A549 (cell line): ENCODE results near the gene CMPK2. TPM values are rescaled to one million over a fixed set of nuclear protein-coding genes. Genes with fewer than 3 reads are reported as not detected.

ENCODE experiments used
- ATAC-seq, 2 experiments: fragments of 200-7000 bp in 1 of 2; fragments of >200 bp in 1 of 2; cut with Nextera tagmentation in 1 of 2; cut with Tn5 transposase in 1 of 2; 3 replicates each; pipeline versions ENCODE4 v1.8.0 to v1.9.1; 2018 to 2020; ENCODE audit warnings: mild to moderate bottlenecking in 1 of 2, moderate library complexity in 1 of 2
- CTCF ChIA-PET: fragments of 300-600 bp; sonication (Branson Sonifier 250); formaldehyde crosslinking; extraction: SDS; loops from one replicate; lab custom pipeline; 2021; ENCODE audit warnings: antibody characterized with exemption, inconsistent platforms; lab: Yijun Ruan, JAX
- POLR2A ChIA-PET: fragments of 350-600 bp; formaldehyde crosslinking; extraction: SDS; loops from one replicate; lab custom pipeline; 2021; ENCODE audit warnings: antibody characterized with exemption, inconsistent platforms; lab: Yijun Ruan, JAX
- DNase-seq, 2 experiments: peaks; one replicate each; pipeline versions ENCODE4 v3.0.0 to v3.0.0-alpha.2; 2011 to 2016; ENCODE audit warnings: low read depth in 1 of 2, low spot score in 1 of 2
- FAIRE-seq: peaks from 2 replicates; lab custom pipeline; 2011; peaks lifted over from hg19 to GRCh38; lab: Jason Lieb, UNC
- H3K27ac ChIP-seq, 2 experiments: fragments of >200 bp; sonication (Bioruptor Twin); formaldehyde crosslinking; 3 replicates each; pipeline ENCODE4 v1.5.1; 2016 to 2017
- H3K4me1 ChIP-seq: fragments of >200 bp; sonication (Bioruptor Twin); formaldehyde crosslinking; 3 replicates; pipeline ENCODE4 v1.6.1; 2016
- H3K4me2 ChIP-seq: fragments of >200 bp; sonication (Bioruptor Twin); formaldehyde crosslinking; 3 replicates; pipeline ENCODE4 v1.6.1; 2016
- H3K4me3 ChIP-seq: fragments of >200 bp; sonication (Bioruptor Twin); formaldehyde crosslinking; 3 replicates; pipeline ENCODE4 v1.5.1; 2016
- H3K9me3 ChIP-seq: fragments of >200 bp; sonication (Bioruptor Twin); formaldehyde crosslinking; 3 replicates; pipeline ENCODE4 v1.6.1; 2016
- BHLHE40 ChIP-seq: IDR thresholded peaks from 2 replicates; pipeline ENCODE4 v1.6.1; 2012; ENCODE audit warnings: low read depth, low read length, inconsistent platforms
- CBX2 ChIP-seq: fragments of 200-600 bp; sonication (generic); IDR thresholded peaks from 2 replicates; pipeline ENCODE4 v1.6.1; 2016; ENCODE audit warnings: low read depth, mild to moderate bottlenecking, borderline replicate concordance
- CBX8 ChIP-seq: fragments of 200-600 bp; sonication (generic); IDR thresholded peaks from 2 replicates; pipeline ENCODE4 v1.6.1; 2016
- CHD2 ChIP-seq: fragments of 150-350 bp; IDR thresholded peaks from 2 replicates; pipeline ENCODE4 v1.6.1; 2014; ENCODE audit warnings: low read length; ENCODE audit not compliant: partially characterized antibody
- CHD4 ChIP-seq: fragments of 200-600 bp; sonication (generic); IDR thresholded peaks from 2 replicates; pipeline ENCODE4 v1.6.1; 2016; ENCODE audit warnings: antibody characterized with exemption, mild to moderate bottlenecking, borderline replicate concordance
- EP300 ChIP-seq, 2 experiments: fragments of >200 bp; sonication (Bioruptor Twin); formaldehyde crosslinking; IDR thresholded peaks; 2 replicates in 1 of 2; 3 replicates in 1 of 2; pipeline ENCODE4 v1.6.1; 2016 to 2017
- ESRRA ChIP-seq: fragments of 150-350 bp; IDR thresholded peaks from 2 replicates; pipeline ENCODE4 v1.6.1; 2014; ENCODE audit warnings: mild to moderate bottlenecking, low read length, borderline replicate concordance
- FOSB ChIP-seq: fragments of 250-450 bp; sonication (Bioruptor Pico); IDR thresholded peaks from 2 replicates; pipeline ENCODE4 v1.5.0; 2020; ENCODE audit warnings: mild to moderate bottlenecking, moderate library complexity
- HEYL ChIP-seq: fragments of 250-450 bp; sonication (Bioruptor Pico); IDR thresholded peaks from 2 replicates; pipeline ENCODE4 v1.8.0; 2021; ENCODE audit warnings: mild to moderate bottlenecking, moderate library complexity
- HOXA7 ChIP-seq: fragments of 250-450 bp; sonication (Bioruptor Pico); IDR thresholded peaks from 2 replicates; pipeline ENCODE4 v1.5.0; 2020; ENCODE audit warnings: mild to moderate bottlenecking, moderate library complexity
- HOXB13 ChIP-seq: fragments of 250-450 bp; sonication (Bioruptor Pico); IDR thresholded peaks from 2 replicates; pipeline ENCODE4 v1.5.0; 2020; ENCODE audit warnings: low read depth, mild to moderate bottlenecking, moderate library complexity
- JUNB ChIP-seq: fragments of >200 bp; sonication (Bioruptor Twin); formaldehyde crosslinking; IDR thresholded peaks from 2 replicates; pipeline ENCODE4 v1.6.1; 2016
- KDM5A ChIP-seq: fragments of 200-600 bp; sonication (generic); IDR thresholded peaks from 2 replicates; pipeline ENCODE4 v1.6.1; 2016; ENCODE audit warnings: antibody characterized with exemption, mild to moderate bottlenecking
- MAFK ChIP-seq: fragments of 450-650 bp; IDR thresholded peaks from 2 replicates; pipeline ENCODE4 v1.6.1; 2014; ENCODE audit not compliant: partially characterized antibody
- MAZ ChIP-seq: fragments of 150-350 bp; IDR thresholded peaks from 2 replicates; pipeline ENCODE4 v1.6.1; 2014; ENCODE audit warnings: antibody characterized with exemption, low read depth, low read length, borderline replicate concordance
- NR3C1 ChIP-seq: fragments of >200 bp; sonication (Bioruptor Twin); formaldehyde crosslinking; IDR thresholded peaks from 3 replicates; pipeline ENCODE4 v1.6.1; 2017
- PBX3 ChIP-seq: IDR thresholded peaks from 2 replicates; pipeline ENCODE4 v1.6.1; 2012
- POLR2AphosphoS2 ChIP-seq: conservative IDR thresholded peaks from 2 replicates; pipeline ENCODE4 v1.6.1; 2012; ENCODE audit warnings: low read length, improper control_type of control experiment, inconsistent platforms
- RAD21 ChIP-seq, 2 experiments: fragments of >200 bp in 1 of 2; sonication (Bioruptor Twin) in 1 of 2; formaldehyde crosslinking in 1 of 2; IDR thresholded peaks in 1 of 2; conservative IDR thresholded peaks in 1 of 2; 2 replicates in 1 of 2; 3 replicates in 1 of 2; pipeline ENCODE4 v1.6.1; 2012 to 2018; ENCODE audit warnings: inconsistent platforms in 1 of 2
- RNF2 ChIP-seq: fragments of 200-600 bp; sonication (generic); IDR thresholded peaks from 2 replicates; pipeline ENCODE4 v1.6.1; 2016; ENCODE audit warnings: low read depth, mild to moderate bottlenecking, antibody characterized with exemption, moderate library complexity, borderline replicate concordance
- SMC3 ChIP-seq: fragments of >200 bp; sonication (Bioruptor Twin); formaldehyde crosslinking; IDR thresholded peaks from 3 replicates; pipeline ENCODE4 v1.6.1; 2018; ENCODE audit warnings: inconsistent platforms
- TP53 ChIP-seq: fragments of 250-450 bp; sonication (Bioruptor Pico); IDR thresholded peaks from 2 replicates; pipeline ENCODE4 v1.5.0; 2021; ENCODE audit warnings: mild to moderate bottlenecking, moderate library complexity
- ZNF302 ChIP-seq: fragments of 250-450 bp; sonication (Bioruptor Pico); IDR thresholded peaks from 2 replicates; pipeline ENCODE4 v1.9.0; 2021; ENCODE audit warnings: inconsistent platforms, mild to moderate bottlenecking, moderate library complexity
- WGBS: methylation state at CpG from one replicate; pipeline ENCODE4 v1.1.6; 2017; ENCODE audit errors: missing lambda C conversion rate; 5-methylcytosine and 5-hydroxymethylcytosine counted together
- polyA plus RNA-seq, 4 experiments: library from polyadenylated mRNA; depleted of rRNA in 3 of 4; stranded (reverse); fragments of >200 nt; fragmentation: RNase III in 1 of 4; extraction: RNeasy Plus Mini Kit Qiagen cat#74134 plus additional on column Dnase treatment in 1 of 4; gene quantifications; 2 replicates in 3 of 4; 3 replicates in 1 of 4; pipeline ENCODE4 v1.2.3, GENCODE V29; 2011 to 2017
- TF ChIP-seq, protein P1 (sequence below): IDR thresholded peaks from 2 replicates; pipeline ENCODE4 v1.6.1; 2012; ENCODE audit warnings: low read depth, borderline replicate concordance
- TF ChIP-seq, protein P2 (sequence below): fragments of >200 bp; sonication (Bioruptor Twin); formaldehyde crosslinking; IDR thresholded peaks from 3 replicates; pipeline ENCODE4 v1.6.1; 2016
- TF ChIP-seq, protein P3 (sequence below): fragments of 250-450 bp; sonication (Bioruptor Pico); IDR thresholded peaks from 2 replicates; pipeline ENCODE4 v1.5.0; 2021; ENCODE audit warnings: mild to moderate bottlenecking, moderate library complexity, borderline replicate concordance
- TF ChIP-seq, protein P4 (sequence below): fragments of 250-450 bp; sonication (Bioruptor Pico); IDR thresholded peaks from 2 replicates; pipeline ENCODE4 v1.5.0; 2020; ENCODE audit warnings: low read depth, mild to moderate bottlenecking, moderate library complexity
- TF ChIP-seq, protein P5 (sequence below): IDR thresholded peaks from 2 replicates; pipeline ENCODE4 v1.6.1; 2012

CMPK2 gene
- polyA plus RNA-seq, 2 of the 4 experiments (the other 2 are of a cell fraction): 0.12 to 0.41 TPM

DNA sequence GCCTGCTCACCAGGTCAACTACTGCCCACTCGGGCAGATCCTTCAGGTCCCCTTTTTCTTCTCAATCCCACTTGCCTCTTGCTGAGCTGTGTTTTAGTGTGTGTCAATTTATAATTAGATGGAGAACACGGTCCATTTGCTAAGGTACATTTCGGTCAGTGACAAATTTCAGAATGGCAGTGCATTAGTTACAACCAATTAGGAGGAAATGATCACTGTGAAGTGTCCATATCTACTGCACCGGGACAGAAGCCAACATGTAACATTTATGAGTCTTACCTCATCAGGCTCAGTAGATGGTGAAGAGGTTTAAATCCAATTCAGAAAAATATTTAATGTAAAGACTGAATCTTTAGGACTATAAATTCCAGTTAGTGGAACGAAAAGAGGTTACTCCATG, 47.7 kb downstream of the CMPK2 start:
- no peak overlapping the region for H3K4me3 ChIP-seq
- no peak for DNase-seq
- H3K9me3 ChIP-seq: no peaks in the 10 kb centered on the region
- no peak for ATAC-seq
- H3K4me2 ChIP-seq: no peak overlapping the region
- no peak for TF ChIP-seq POLR2AphosphoS2
- TF ChIP-seq BHLHE40: no peak
- no peak for TF ChIP-seq CHD4
- TF ChIP-seq, protein P1, sequence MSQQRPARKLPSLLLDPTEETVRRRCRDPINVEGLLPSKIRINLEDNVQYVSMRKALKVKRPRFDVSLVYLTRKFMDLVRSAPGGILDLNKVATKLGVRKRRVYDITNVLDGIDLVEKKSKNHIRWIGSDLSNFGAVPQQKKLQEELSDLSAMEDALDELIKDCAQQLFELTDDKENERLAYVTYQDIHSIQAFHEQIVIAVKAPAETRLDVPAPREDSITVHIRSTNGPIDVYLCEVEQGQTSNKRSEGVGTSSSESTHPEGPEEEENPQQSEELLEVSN: no peak
- no peak for TF ChIP-seq ZNF302
- TF ChIP-seq TP53 (CRISPR knock-in tag): no peak
- no peak for TF ChIP-seq FOSB (CRISPR knock-in tag)
- TF ChIP-seq HOXA7 (CRISPR knock-in tag): no peak
- no peak for TF ChIP-seq NR3C1
- no peak for TF ChIP-seq MAFK
- no peak for TF ChIP-seq MAZ
- TF ChIP-seq CHD2: no peak
- TF ChIP-seq, protein P2, sequence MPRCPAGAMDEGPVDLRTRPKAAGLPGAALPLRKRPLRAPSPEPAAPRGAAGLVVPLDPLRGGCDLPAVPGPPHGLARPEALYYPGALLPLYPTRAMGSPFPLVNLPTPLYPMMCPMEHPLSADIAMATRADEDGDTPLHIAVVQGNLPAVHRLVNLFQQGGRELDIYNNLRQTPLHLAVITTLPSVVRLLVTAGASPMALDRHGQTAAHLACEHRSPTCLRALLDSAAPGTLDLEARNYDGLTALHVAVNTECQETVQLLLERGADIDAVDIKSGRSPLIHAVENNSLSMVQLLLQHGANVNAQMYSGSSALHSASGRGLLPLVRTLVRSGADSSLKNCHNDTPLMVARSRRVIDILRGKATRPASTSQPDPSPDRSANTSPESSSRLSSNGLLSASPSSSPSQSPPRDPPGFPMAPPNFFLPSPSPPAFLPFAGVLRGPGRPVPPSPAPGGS: no peak
- WGBS: 0% methylated on average over 5 of the region's 5 CpGs
- no peak overlapping the region for H3K27ac ChIP-seq
- H3K4me1 ChIP-seq: no peaks in the 10 kb centered on the region
- POLR2A ChIA-PET: no interaction called here
- no peak for FAIRE-seq
- CTCF ChIA-PET: no interaction called here

- H3K4me3 ChIP-seq: no peak overlapping the region
- DNase-seq: no peak
- ATAC-seq: no peak
- TF ChIP-seq PBX3 (no peak), HOXB13 (CRISPR knock-in tag) (no peak), MAFK (no peak), KDM5A (no peak), SMC3 (no peak), HEYL (CRISPR knock-in tag) (no peak), CBX8 (no peak), JUNB (no peak), CBX2 (no peak), RNF2 (no peak), HOXA7 (CRISPR knock-in tag) (no peak), EP300 (IDR thresholded peaks at IDR 0.05) (no peak), RAD21 (conservative IDR thresholded peaks at IDR 0.05 in 1 of 2, IDR thresholded peaks at IDR 0.05 in 1 of 2) (no peak), CHD2 (no peak), ESRRA (no peak)
- TF ChIP-seq, protein P2: no peak
- TF ChIP-seq, protein P3, sequence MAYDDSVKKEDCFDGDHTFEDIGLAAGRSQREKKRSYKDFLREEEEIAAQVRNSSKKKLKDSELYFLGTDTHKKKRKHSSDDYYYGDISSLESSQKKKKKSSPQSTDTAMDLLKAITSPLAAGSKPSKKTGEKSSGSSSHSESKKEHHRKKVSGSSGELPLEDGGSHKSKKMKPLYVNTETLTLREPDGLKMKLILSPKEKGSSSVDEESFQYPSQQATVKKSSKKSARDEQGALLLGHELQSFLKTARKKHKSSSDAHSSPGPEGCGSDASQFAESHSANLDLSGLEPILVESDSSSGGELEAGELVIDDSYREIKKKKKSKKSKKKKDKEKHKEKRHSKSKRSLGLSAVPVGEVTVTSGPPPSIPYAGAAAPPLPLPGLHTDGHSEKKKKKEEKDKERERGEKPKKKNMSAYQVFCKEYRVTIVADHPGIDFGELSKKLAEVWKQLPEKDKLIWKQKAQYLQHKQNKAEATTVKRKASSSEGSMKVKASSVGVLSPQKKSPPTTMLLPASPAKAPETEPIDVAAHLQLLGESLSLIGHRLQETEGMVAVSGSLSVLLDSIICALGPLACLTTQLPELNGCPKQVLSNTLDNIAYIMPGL (CRISPR knock-in tag): no peak
- TF ChIP-seq, protein P4, sequence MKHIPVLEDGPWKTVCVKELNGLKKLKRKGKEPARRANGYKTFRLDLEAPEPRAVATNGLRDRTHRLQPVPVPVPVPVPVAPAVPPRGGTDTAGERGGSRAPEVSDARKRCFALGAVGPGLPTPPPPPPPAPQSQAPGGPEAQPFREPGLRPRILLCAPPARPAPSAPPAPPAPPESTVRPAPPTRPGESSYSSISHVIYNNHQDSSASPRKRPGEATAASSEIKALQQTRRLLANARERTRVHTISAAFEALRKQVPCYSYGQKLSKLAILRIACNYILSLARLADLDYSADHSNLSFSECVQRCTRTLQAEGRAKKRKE (CRISPR knock-in tag): no peak
- TF ChIP-seq, protein P5, sequence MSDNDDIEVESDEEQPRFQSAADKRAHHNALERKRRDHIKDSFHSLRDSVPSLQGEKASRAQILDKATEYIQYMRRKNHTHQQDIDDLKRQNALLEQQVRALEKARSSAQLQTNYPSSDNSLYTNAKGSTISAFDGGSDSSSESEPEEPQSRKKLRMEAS: no peak
- TF ChIP-seq, all 56 proteins: peak for 0
- WGBS: 37% methylated on average over 5 of the region's 5 CpGs
- H3K27ac ChIP-seq: no peak overlapping the region
- ChIA-PET CTCF (no interaction called here), POLR2A (no interaction called here)
- H3K9me3 ChIP-seq: no peaks in the 10 kb centered on the region
- H3K4me1 ChIP-seq: no peaks in the 10 kb centered on the region
- no peak overlapping the region for H3K4me2 ChIP-seq
- FAIRE-seq: no peak
Measured at GRCh38 chr2:6814869-6815268, 50.8 kb downstream of the CMPK2 start.
